Right atrium auricular region (tissue), 2 donors: ENCODE results near the gene NKX2-3. TPM values are rescaled to one million over a fixed set of nuclear protein-coding genes. Genes with fewer than 3 reads are reported as not detected.
A peak's percentile ranks its signal among the peaks of the same experiment; 100 is the strongest.

Source experiments
- DNase-seq: peaks from one replicate; pipeline ENCODE4 v3.0.0-alpha.2; 2019; ENCODE audit warnings: low spot score
- H3K27ac ChIP-seq, 2 donors: fragments of 200-600 bp; sonication (generic); 1 replicate in 1 of 2; 2 replicates in 1 of 2; pipeline ENCODE4 v1.5.1; 2016 to 2019
- H3K27me3 ChIP-seq, 2 donors: fragments of 200-600 bp; sonication (generic); one replicate each; pipeline versions ENCODE4 v1.5.1 to v1.6.0; 2017 to 2019
- H3K36me3 ChIP-seq: fragments of 200-600 bp; sonication (generic); one replicate; pipeline ENCODE4 v1.5.1; 2016
- H3K4me1 ChIP-seq, 2 donors: fragments of 200-600 bp; sonication (generic); one replicate each; pipeline versions ENCODE4 v1.5.1 to v1.6.0; 2017 to 2019
- H3K4me3 ChIP-seq, 2 donors: fragments of 200-600 bp; sonication (generic); 1 replicate in 1 of 2; 2 replicates in 1 of 2; pipeline ENCODE4 v1.5.1; 2017 to 2019; ENCODE audit warnings: mild to moderate bottlenecking in 1 of 2, moderate library complexity in 1 of 2
- H3K9me3 ChIP-seq, 2 donors: fragments of 200-600 bp; sonication (generic); one replicate each; pipeline ENCODE4 v1.5.1; 2019
- total RNA-seq, 2 donors: library from RNA; depleted of rRNA; stranded (reverse); fragments of >200 nt; gene quantifications; one replicate each; pipeline ENCODE4 v1.1.0, GENCODE V29; 2016
- TF ChIP-seq, protein P1 (sequence below), 2 donors: fragments of 200-600 bp; sonication (generic); IDR thresholded peaks; one replicate each; pipeline ENCODE4 v1.5.1; 2019; ENCODE audit warnings: antibody characterized with exemption in 2 of 2

Gene NKX2-3
- total RNA-seq, 2 donors from 2014 or later = not detected

DNA sequence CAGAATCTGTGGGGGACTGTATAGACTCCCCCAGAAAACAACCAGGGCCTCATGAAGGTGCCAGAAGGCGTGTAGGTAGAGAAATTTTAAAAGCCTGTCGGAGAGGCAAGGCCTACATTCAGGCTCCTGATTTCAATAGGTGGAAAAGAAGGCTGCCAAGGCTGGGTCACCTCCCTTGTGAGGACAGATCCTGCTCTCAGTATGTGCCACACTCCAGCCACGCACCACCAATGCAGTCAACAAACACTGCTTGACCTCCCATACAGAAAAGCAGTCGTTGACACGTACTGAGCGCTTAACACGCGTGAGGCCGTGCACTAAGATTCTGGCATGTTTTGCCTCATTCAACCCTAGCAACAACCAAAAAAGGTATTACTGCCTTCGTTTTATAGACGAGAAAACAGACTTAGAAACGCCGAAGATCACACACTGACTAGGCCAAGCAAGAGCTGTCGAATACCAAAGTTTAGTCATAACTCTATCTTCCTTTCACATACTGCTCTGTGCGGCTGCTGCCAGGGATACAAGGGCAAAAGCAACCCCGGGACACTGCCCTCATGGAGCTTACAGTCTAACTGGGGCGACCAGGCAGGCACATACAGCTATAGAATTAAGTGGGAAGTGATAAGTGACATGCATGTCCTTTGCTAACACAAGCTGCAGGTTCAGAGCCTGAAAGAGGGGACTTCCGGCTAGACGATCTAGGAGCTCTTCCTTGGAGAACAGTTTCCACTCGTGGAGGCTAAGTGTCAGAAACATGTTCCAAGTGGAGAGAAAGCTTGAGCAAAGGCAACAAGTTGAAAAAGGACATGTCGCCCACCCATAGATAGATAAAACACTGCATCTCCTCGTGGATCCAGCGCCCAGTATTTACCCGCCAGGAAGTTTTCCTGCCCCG is 797 bp upstream of the NKX2-3 start:
- Histone ChIP-seq H3K4me1 (peaks cover 0 to 49% of the 10 kb centered on the region in 2 donors), H3K27ac (no peak overlapping the region), H3K36me3 (no peaks in the 10 kb centered on the region), H3K4me3 (no peak overlapping the region), H3K27me3 (peaks cover 86 to 97% of the 10 kb centered on the region in 2 donors), H3K9me3 (no peaks in the 10 kb centered on the region)
- TF ChIP-seq, protein P1, sequence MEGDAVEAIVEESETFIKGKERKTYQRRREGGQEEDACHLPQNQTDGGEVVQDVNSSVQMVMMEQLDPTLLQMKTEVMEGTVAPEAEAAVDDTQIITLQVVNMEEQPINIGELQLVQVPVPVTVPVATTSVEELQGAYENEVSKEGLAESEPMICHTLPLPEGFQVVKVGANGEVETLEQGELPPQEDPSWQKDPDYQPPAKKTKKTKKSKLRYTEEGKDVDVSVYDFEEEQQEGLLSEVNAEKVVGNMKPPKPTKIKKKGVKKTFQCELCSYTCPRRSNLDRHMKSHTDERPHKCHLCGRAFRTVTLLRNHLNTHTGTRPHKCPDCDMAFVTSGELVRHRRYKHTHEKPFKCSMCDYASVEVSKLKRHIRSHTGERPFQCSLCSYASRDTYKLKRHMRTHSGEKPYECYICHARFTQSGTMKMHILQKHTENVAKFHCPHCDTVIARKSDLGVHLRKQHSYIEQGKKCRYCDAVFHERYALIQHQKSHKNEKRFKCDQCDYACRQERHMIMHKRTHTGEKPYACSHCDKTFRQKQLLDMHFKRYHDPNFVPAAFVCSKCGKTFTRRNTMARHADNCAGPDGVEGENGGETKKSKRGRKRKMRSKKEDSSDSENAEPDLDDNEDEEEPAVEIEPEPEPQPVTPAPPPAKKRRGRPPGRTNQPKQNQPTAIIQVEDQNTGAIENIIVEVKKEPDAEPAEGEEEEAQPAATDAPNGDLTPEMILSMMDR (IDR thresholded peaks at IDR 0.05) = no peak
- DNase-seq = no peak

DNA sequence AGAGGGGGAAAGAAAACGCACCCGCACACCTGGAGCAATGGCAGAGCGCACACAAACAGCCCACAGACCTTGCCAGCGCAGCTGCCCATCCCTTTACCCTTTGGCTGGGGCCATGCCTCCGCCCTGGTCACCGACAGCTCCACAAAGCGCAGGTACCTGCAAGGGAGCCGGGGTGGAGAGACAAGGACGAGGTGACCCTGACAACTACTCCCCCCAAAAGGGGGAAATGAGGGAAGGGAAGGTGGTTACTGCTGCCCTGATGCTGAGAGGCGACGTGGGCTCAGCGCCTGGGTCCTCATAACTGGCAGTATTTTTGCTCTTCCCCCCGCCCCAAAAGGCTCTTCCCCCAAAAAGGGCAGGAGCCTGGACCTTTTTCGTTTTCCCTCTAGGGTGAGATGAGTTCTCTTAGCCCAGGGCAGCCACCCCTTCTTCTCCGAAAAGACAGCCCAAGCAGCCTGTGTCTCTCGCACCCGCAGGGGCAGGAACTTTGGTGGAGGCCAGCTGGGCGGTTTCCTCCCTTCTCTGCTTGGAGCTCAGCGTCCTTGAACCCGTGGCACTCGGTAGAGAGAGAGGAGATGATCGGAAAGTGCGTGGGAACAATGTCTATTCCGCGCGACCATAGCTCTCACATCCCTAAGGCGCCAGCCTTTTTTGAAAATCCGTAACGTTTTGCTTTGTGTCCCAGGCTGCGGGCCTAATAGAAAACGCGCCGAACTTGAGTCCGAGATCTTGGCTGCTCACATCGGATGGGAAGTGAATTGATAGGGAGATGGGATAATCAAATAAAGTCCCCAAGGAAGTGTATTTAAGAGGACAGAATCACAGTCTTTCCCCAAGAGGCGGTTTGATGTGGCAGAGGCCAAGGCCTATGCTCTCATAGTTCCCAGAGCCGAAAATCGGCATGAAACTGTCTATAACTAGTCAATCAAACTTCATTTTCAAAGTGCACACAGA is 1.0 kb downstream of the NKX2-3 start:
- TF ChIP-seq, protein P1 (IDR thresholded peaks at IDR 0.05) = no peak
- H3K27ac ChIP-seq = no peak overlapping the region
- H3K36me3 ChIP-seq = no peaks in the 10 kb centered on the region
- no peaks in the 10 kb centered on the region for H3K9me3 ChIP-seq
- H3K27me3 ChIP-seq = peaks cover 69 to 92% of the 10 kb centered on the region in 2 donors
- no peak overlapping the region for H3K4me3 ChIP-seq
- no peak for DNase-seq
- peaks cover 0 to 58% of the 10 kb centered on the region in 2 donors for H3K4me1 ChIP-seq

DNA sequence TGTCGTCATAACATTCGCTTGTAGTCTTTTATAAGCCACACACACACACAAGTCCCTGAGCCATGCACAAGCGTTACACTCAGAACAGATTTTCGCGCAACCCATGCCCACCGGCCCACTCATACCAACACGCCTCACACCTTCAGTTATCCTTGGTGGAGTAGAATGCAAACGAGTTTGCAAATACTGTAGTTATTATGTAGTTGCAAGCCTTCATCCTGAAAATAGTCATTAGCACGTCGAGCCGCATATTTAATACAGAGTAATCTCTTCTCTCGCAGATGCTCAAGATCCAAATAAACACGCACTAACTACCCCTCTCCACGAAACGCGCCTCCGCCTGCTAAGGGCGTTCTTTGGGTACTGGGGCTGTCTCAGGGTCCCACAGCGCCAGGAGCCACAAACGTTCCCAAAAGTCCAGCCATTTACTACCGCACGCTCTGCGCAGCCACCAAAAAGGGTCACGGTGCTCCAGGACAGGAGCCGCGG is 1.8 kb downstream of the NKX2-3 start:
- TF ChIP-seq, protein P1 (IDR thresholded peaks at IDR 0.05) = no peak
- Histone ChIP-seq H3K4me1 (peaks cover 0 to 58% of the 10 kb centered on the region in 2 donors), H3K9me3 (no peaks in the 10 kb centered on the region), H3K27me3 (peaks cover 63 to 91% of the 10 kb centered on the region in 2 donors), H3K27ac (no peak overlapping the region), H3K4me3 (no peak overlapping the region), H3K36me3 (no peaks in the 10 kb centered on the region)
- no peak for DNase-seq

DNA sequence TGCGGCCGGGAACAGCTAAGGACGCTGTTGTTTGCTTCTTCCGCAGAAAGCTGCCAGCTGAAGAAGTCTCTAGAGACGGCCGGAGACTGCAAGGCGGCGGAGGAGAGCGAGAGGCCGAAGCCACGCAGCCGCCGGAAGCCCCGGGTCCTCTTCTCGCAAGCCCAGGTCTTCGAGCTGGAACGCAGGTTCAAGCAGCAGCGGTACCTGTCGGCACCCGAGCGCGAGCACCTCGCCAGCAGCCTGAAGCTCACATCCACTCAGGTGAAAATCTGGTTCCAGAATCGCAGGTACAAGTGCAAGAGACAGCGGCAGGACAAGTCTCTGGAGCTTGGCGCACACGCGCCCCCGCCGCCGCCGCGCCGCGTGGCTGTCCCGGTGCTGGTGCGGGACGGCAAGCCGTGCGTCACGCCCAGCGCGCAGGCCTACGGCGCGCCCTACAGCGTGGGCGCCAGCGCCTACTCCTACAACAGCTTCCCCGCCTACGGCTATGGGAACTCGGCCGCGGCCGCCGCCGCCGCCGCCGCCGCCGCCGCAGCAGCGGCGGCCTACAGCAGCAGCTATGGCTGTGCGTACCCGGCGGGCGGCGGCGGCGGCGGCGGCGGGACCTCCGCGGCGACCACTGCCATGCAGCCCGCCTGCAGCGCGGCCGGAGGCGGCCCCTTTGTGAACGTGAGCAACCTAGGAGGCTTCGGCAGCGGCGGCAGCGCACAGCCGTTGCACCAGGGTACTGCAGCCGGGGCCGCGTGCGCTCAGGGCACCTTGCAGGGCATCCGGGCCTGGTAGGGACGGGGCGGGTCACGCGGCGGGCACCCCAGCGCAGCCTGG is 2.4 kb downstream of the NKX2-3 start:
- H3K27ac ChIP-seq = no peak overlapping the region
- H3K27me3 ChIP-seq = peaks cover 57 to 91% of the 10 kb centered on the region in 2 donors
- no peaks in the 10 kb centered on the region for H3K36me3 ChIP-seq
- TF ChIP-seq, protein P1 (IDR thresholded peaks at IDR 0.05) = no peak
- peaks cover 0 to 57% of the 10 kb centered on the region in 2 donors for H3K4me1 ChIP-seq
- peak overlapping the region in 1 of 2 donors; percentile 38 for H3K4me3 ChIP-seq
- no peaks in the 10 kb centered on the region for H3K9me3 ChIP-seq
- no peak for DNase-seq

DNA sequence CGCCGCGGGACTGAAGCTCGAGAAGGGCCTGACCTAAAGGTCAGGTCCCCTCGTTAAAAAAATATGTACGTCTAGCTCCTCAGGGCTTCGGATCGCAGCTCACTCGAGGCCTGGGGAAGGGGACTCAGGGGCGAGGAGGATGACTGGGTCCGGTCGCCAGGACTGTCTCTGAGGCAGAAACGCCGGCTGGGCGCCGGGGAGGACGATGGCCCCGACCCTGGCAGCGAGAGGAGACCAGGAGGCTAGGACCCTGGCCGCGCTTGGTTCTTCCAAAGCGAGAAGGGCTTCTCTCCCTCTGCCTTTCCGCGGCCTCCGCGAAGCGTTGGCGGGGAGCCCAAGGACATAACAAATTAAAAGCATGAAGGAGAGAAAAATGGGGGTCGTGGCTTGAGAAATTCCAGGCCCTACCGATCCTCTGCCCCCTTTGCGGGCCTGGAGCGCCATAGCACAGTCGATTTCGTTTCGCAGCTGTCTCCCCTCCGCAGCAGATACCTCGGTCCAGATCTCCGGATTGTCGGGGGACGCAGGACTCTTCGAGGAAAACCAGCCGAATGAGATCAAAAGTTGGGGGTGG is 3.1 kb downstream of the NKX2-3 start:
- H3K4me1 ChIP-seq = peaks cover 0 to 56% of the 10 kb centered on the region in 2 donors
- H3K27ac ChIP-seq = no peak overlapping the region
- DNase-seq = no peak
- TF ChIP-seq, protein P1 (IDR thresholded peaks at IDR 0.05) = no peak
- no peaks in the 10 kb centered on the region for H3K9me3 ChIP-seq
- H3K36me3 ChIP-seq = no peaks in the 10 kb centered on the region
- H3K4me3 ChIP-seq = peak overlapping the region in 1 of 2 donors; percentile 38
- H3K27me3 ChIP-seq = peaks cover 50 to 91% of the 10 kb centered on the region in 2 donors
